H1 (cell line): ENCODE results near the gene PDK2. TPM values are rescaled to one million over a fixed set of nuclear protein-coding genes. Genes with fewer than 3 reads are reported as not detected.

Experiments
- TEAD4 ChIP-seq: IDR thresholded peaks from 2 replicates; pipeline ENCODE4 v1.6.1; 2012; ENCODE audit warnings: low read depth, low read length, inconsistent platforms, mixed read lengths
- polyA plus RNA-seq, 7 experiments: library from polyadenylated mRNA; depleted of rRNA in 3 of 7; stranded (reverse) in 5 of 7; unstranded in 2 of 7; fragments of >200 nt in 5 of 7; fragments of 200-250 nt in 2 of 7; gene quantifications; 1 replicate in 5 of 7; 2 replicates in 1 of 7; 4 replicates in 1 of 7; pipeline versions ENCODE4 v1.2.1 to v1.2.3, GENCODE V29; 2011 to 2013; ENCODE audit warnings: missing spikeins in 2 of 7, mixed read lengths in 2 of 7
- total RNA-seq: library from RNA; stranded (reverse); fragmentation: NEBNext Ultra II Directional; extraction: Animal tissue kit (Norgen Biotek cat#: 25700); gene quantifications from 2 replicates; pipeline ENCODE4 v1.2.1, GENCODE V29; 2021

Gene PDK2
- total and polyA plus RNA-seq, 2 of the 8 experiments (the other 6 are each of a cell fraction or from before 2014, with no cell fraction given), result 18.3 to 121 TPM

- no peak for TF ChIP-seq TEAD4
- TF ChIP-seq, all 59 proteins: peak for 0
Measured at GRCh38 chr17:50113624-50114320, 18.6 kb downstream of the PDK2 start (continued).
